Left ventricle myocardium inferior (tissue), 1 donor: ENCODE results near the gene GNAT2. TPM values are rescaled to one million over a fixed set of nuclear protein-coding genes. Genes with fewer than 3 reads are reported as not detected.

ENCODE experiments used
- DNase-seq: peaks from one replicate; pipeline ENCODE4 v3.0.0-alpha.2; 2020
- H3K27ac ChIP-seq: fragments of 200-600 bp; replicated peaks from 2 replicates; pipeline ENCODE4 v1.8.0; 2021
- H3K27me3 ChIP-seq: fragments of 200-600 bp; 2 replicates; pipeline ENCODE4 v1.8.0; 2021; ENCODE audit warnings: low read depth
- H3K36me3 ChIP-seq: fragments of 200-600 bp; 2 replicates; pipeline ENCODE4 v1.8.0; 2021
- H3K4me1 ChIP-seq: fragments of 200-600 bp; 2 replicates; pipeline ENCODE4 v1.8.0; 2021
- H3K4me3 ChIP-seq: fragments of 200-600 bp; 2 replicates; pipeline ENCODE4 v1.8.0; 2021; ENCODE audit warnings: mild to moderate bottlenecking, moderate library complexity
- H3K9me3 ChIP-seq: fragments of 200-600 bp; replicated peaks from 2 replicates; pipeline ENCODE4 v1.8.0; 2021
- intact Hi-C: fragments of 100-400 bp; cut with micrococcal nuclease; formaldehyde crosslinking; loops from one replicate; pipeline ENCODE4 v1.11.0; 2022
- total RNA-seq: library from RNA; stranded (reverse); fragmentation: NEBNext Ultra II Directional; extraction: Animal tissue kit (Norgen Biotek cat#: 25700); gene quantifications from one replicate; pipeline ENCODE4 v1.2.1, GENCODE V29; 2021
- TF ChIP-seq, protein P1 (sequence below): fragments of 200-600 bp; IDR thresholded peaks from 2 replicates; pipeline ENCODE4 v1.8.0; 2021; ENCODE audit warnings: antibody characterized with exemption, mild to moderate bottlenecking, borderline replicate concordance
- donor health status: DM: no; HTN: yes; CAD: no; lungs with severe emphysema.

GNAT2 gene
- total RNA-seq, 1 donor from 2014 or later: not detected

DNA sequence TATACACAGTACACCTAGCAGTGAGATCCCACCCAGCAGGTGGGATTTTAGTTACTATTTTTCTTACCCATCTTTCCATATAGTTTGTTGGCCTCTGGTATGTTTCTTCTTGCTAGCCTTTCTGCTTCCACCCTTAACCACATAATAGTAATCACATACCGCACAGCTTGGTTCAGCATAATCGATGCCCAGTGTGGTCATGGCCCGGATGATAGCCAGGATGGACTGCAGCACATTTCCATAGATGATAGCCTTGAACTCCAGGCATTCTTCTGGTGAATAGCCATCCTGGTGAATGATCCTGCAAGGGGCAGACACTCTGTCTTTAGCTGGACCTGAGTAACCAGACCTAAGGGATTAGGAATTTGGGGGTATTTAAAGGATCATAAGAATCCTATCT lies 9.5 kb downstream of the GNAT2 start:
- H3K27me3 ChIP-seq: no peaks in the 10 kb centered on the region
- peaks cover 12% of the 10 kb centered on the region for H3K4me1 ChIP-seq
- H3K4me3 ChIP-seq: no peak overlapping the region
- TF ChIP-seq, protein P1, sequence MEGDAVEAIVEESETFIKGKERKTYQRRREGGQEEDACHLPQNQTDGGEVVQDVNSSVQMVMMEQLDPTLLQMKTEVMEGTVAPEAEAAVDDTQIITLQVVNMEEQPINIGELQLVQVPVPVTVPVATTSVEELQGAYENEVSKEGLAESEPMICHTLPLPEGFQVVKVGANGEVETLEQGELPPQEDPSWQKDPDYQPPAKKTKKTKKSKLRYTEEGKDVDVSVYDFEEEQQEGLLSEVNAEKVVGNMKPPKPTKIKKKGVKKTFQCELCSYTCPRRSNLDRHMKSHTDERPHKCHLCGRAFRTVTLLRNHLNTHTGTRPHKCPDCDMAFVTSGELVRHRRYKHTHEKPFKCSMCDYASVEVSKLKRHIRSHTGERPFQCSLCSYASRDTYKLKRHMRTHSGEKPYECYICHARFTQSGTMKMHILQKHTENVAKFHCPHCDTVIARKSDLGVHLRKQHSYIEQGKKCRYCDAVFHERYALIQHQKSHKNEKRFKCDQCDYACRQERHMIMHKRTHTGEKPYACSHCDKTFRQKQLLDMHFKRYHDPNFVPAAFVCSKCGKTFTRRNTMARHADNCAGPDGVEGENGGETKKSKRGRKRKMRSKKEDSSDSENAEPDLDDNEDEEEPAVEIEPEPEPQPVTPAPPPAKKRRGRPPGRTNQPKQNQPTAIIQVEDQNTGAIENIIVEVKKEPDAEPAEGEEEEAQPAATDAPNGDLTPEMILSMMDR: no peak
- no peak overlapping the region for H3K27ac ChIP-seq
- intact Hi-C loops: no loop called here
- H3K36me3 ChIP-seq: no peaks in the 10 kb centered on the region
- no peak for DNase-seq
- H3K9me3 ChIP-seq: no peaks in the 10 kb centered on the region

- intact Hi-C loops: no loop called here
- no peaks in the 10 kb centered on the region for H3K27me3 ChIP-seq
- no peak for DNase-seq
- H3K27ac ChIP-seq: no peak overlapping the region
- H3K4me3 ChIP-seq: no peak overlapping the region
- peaks cover 5% of the 10 kb centered on the region for H3K4me1 ChIP-seq
- no peaks in the 10 kb centered on the region for H3K9me3 ChIP-seq
- no peaks in the 10 kb centered on the region for H3K36me3 ChIP-seq
- TF ChIP-seq, protein P1: no peak
Measured at GRCh38 chr1:109605381-109605780, 14.0 kb downstream of the GNAT2 start.

- Histone ChIP-seq H3K4me3 (no peak overlapping the region), H3K27ac (no peak overlapping the region), H3K36me3 (peaks cover 12% of the 10 kb centered on the region), H3K27me3 (no peaks in the 10 kb centered on the region), H3K9me3 (no peaks in the 10 kb centered on the region), H3K4me1 (peaks cover 5% of the 10 kb centered on the region)
- DNase-seq: no peak
- intact Hi-C loops: no loop called here
- TF ChIP-seq, protein P1: no peak
Measured at GRCh38 chr1:109603229-109603628, 16.2 kb downstream of the GNAT2 start.

DNA sequence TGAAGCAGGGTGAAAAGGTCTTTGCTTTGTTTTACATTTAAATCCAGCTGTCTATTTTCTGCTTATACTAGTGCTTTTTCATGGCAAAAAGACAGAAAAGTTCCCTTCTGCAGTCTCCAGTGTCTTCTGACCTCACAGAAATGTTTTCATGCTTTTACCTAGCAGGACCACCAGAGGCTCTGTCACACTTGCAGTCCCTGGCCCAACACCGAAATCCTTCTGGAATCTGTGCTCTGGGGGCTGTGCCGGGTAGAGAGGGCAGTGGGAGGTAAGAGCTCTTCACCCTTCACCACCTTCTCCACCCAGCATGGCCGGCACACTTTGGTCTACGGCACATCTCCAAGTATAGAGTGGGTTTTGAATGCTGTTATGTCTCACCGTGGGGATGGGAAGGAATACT lies 20.8 kb downstream of the GNAT2 start:
- H3K27ac ChIP-seq: no peak overlapping the region
- no peak for DNase-seq
- no peak overlapping the region for H3K4me3 ChIP-seq
- H3K36me3 ChIP-seq: peaks cover 43% of the 10 kb centered on the region
- no peaks in the 10 kb centered on the region for H3K4me1 ChIP-seq
- TF ChIP-seq, protein P1: no peak
- H3K9me3 ChIP-seq: no peaks in the 10 kb centered on the region
- no peaks in the 10 kb centered on the region for H3K27me3 ChIP-seq
- intact Hi-C loops: no loop called here

DNA sequence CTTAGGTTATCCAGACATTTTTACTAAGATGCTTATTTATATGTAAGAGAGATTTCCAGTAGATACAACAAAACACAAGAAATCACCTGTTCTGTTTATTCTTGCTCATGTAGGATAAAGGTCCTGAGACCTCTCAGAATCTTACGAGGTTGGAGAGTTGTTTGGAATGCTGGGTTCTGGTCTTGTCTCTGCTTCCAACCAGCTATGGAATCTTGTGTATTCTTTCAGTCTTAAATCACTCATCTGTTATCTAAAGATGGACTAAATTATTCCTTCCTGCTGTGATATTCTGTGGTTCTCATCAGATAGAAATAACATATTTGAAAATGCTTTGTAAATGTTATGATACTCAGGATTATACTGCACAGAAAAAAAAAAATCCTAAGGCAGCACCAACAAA lies 21.3 kb downstream of the GNAT2 start:
- Histone ChIP-seq H3K27ac (no peak overlapping the region), H3K9me3 (no peaks in the 10 kb centered on the region)

More for the DNA sequence above, 21.3 kb downstream of the GNAT2 start:
- Histone ChIP-seq H3K4me3 (no peak overlapping the region), H3K36me3 (peaks cover 48% of the 10 kb centered on the region), H3K27me3 (no peaks in the 10 kb centered on the region), H3K4me1 (no peaks in the 10 kb centered on the region)
- DNase-seq: no peak
- TF ChIP-seq, protein P1: no peak
- intact Hi-C loops: no loop called here
